Spleen (tissue), 11 donors: ENCODE results near the gene DUXA. TPM values are rescaled to one million over a fixed set of nuclear protein-coding genes. Genes with fewer than 3 reads are reported as not detected.

Source experiments
- DNase-seq: peaks from one replicate; pipeline ENCODE4 v3.0.0-alpha.2; 2020
- H3K27ac ChIP-seq, 8 donors: fragments of 200-600 bp; sonication (generic) in 7 of 8; 1 replicate in 4 of 8; 2 replicates in 4 of 8; pipeline versions ENCODE4 v1.5.0 to v1.8.0; 2016 to 2021; ENCODE audit warnings: inconsistent platforms in 4 of 8, mild to moderate bottlenecking in 4 of 8, moderate library complexity in 1 of 8
- H3K27me3 ChIP-seq, 7 donors: fragments of 200-600 bp; sonication (generic) in 6 of 7; replicated peaks in 1 of 7; 1 replicate in 4 of 7; 2 replicates in 3 of 7; pipeline versions ENCODE4 v1.5.0 to v1.8.0; 2016 to 2021; ENCODE audit warnings: inconsistent platforms in 3 of 7, mild to moderate bottlenecking in 1 of 7
- H3K36me3 ChIP-seq, 6 donors: fragments of 200-600 bp; sonication (generic) in 5 of 6; 1 replicate in 4 of 6; 2 replicates in 2 of 6; pipeline versions ENCODE4 v1.5.0 to v1.8.0; 2016 to 2021; ENCODE audit warnings: inconsistent platforms in 2 of 6
- H3K4me1 ChIP-seq, 6 donors: fragments of 200-600 bp; sonication (generic) in 5 of 6; 1 replicate in 3 of 6; 2 replicates in 3 of 6; pipeline versions ENCODE4 v1.5.0 to v1.8.0; 2016 to 2021; ENCODE audit warnings: inconsistent platforms in 3 of 6
- H3K4me3 ChIP-seq, 8 donors: fragments of 200-600 bp; sonication (generic) in 7 of 8; 1 replicate in 4 of 8; 2 replicates in 4 of 8; pipeline versions ENCODE4 v1.5.0 to v1.8.0; 2016 to 2021; ENCODE audit warnings: inconsistent platforms in 4 of 8, mild to moderate bottlenecking in 4 of 8, moderate library complexity in 2 of 8
- H3K9me3 ChIP-seq, 8 donors: fragments of 200-600 bp; sonication (generic) in 7 of 8; 1 replicate in 4 of 8; 2 replicates in 4 of 8; pipeline versions ENCODE4 v1.5.0 to v1.8.0; 2016 to 2021; ENCODE audit warnings: inconsistent platforms in 4 of 8
- POLR2A ChIP-seq, 3 donors: fragments of 450-650 bp; IDR thresholded peaks; one replicate each; pipeline ENCODE4 v1.5.1; 2017; ENCODE audit warnings: antibody characterized with exemption in 3 of 3, mild to moderate bottlenecking in 1 of 3
- POLR2AphosphoS5 ChIP-seq, 3 donors: sonication (generic); formaldehyde crosslinking; IDR thresholded peaks; one replicate each; pipeline ENCODE4 v1.5.1; 2017; ENCODE audit warnings: antibody characterized with exemption in 3 of 3
- WGBS, 5 donors: extraction: QIAGEN DNeasy Blood & Tissue Kit in 3 of 5; methylation state at CpG; one replicate each; pipeline versions ENCODE4 v1.1.5 to v1.1.7; 2013 to 2018; 5-methylcytosine and 5-hydroxymethylcytosine counted together
- intact Hi-C: fragments of 100-400 bp; cut with DNase I; formaldehyde crosslinking; loops from one replicate; pipeline ENCODE4 v1.15.0; 2023; ENCODE audit warnings: low total_unique reads
- polyA plus RNA-seq, 3 donors: library from polyadenylated mRNA; stranded (reverse); fragments of 200-250 nt; gene quantifications; one replicate each; pipeline ENCODE4 v1.2.1, GENCODE V29; 2013
- total RNA-seq, 7 donors: library from RNA; depleted of rRNA in 3 of 7; stranded (reverse); fragments of >200 nt in 3 of 7; fragmentation: NEBNext Ultra II Directional in 4 of 7; extraction: Animal tissue kit (Norgen Biotek cat#: 25700) in 4 of 7; gene quantifications; one replicate each; pipeline versions ENCODE4 v1.1.0 to v1.2.1, GENCODE V29; 2016 to 2021
- TF ChIP-seq, protein P1 (sequence below), 11 experiments: fragments of 200-600 bp in 7 of 11; fragments of 450-650 bp in 4 of 11; sonication (generic) in 4 of 11; IDR thresholded peaks in 8 of 11; conservative IDR thresholded peaks in 3 of 11; 1 replicate in 7 of 11; 2 replicates in 4 of 11; pipeline versions ENCODE4 v1.4.0 to v1.8.0; 2016 to 2021; ENCODE audit warnings: antibody characterized with exemption in 11 of 11, inconsistent platforms in 4 of 11, mild to moderate bottlenecking in 1 of 11
- donor health status: healthy with polysubstance abuse.
- donor health status: DM: no; HTN: no; CAD: no; lungs with moderate emphysema.
- donor health status: DM: no; HTN: no; CAD: no.
- donor health status: Bipolar disorder and iron deficiency.
- donor health status: healthy.
- donor health status: DM: no; HTN: no; CAD: no.
- donor health status: DM: yes; HTN: yes; CAD: no.

The DUXA gene
- total and polyA plus RNA-seq, 10 donors = not detected

DNA sequence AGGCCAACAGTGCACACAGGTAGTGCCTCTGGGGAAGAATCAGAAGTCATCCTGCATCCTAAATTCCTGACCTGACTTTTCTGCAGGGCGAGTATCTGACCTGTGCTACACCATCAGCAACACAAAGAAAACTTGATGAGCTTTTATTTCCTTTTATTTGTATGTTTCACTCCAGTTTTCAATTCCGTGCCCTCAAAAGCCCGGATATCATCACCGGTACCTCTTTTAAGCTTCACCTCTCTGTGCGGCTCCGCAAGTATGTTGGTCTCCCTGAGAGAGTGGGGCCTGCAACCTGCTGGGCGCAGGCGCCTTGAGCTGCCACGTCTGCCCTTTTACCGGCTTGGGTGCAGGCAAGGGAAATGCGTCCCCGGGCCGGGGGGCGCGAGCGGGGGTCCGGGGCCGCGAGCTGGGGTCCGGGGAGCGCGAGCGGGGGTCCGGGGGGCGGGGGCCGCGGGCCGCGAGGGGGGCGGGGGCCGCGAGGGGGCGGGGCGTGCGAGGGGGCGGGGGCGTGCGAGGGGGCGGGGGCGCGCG, 4.3 kb upstream of the DUXA start:
- DNase-seq = peak; percentile 77
- no peaks in the 10 kb centered on the region for H3K27me3 ChIP-seq
- H3K27ac ChIP-seq = peak overlapping the region in 6 of 8 donors; percentile 34 to 66 (median 60)
- no peak for TF ChIP-seq POLR2AphosphoS5 (IDR thresholded peaks at IDR 0.05)
- no peak for TF ChIP-seq POLR2A (IDR thresholded peaks at IDR 0.05)
- TF ChIP-seq, protein P1, sequence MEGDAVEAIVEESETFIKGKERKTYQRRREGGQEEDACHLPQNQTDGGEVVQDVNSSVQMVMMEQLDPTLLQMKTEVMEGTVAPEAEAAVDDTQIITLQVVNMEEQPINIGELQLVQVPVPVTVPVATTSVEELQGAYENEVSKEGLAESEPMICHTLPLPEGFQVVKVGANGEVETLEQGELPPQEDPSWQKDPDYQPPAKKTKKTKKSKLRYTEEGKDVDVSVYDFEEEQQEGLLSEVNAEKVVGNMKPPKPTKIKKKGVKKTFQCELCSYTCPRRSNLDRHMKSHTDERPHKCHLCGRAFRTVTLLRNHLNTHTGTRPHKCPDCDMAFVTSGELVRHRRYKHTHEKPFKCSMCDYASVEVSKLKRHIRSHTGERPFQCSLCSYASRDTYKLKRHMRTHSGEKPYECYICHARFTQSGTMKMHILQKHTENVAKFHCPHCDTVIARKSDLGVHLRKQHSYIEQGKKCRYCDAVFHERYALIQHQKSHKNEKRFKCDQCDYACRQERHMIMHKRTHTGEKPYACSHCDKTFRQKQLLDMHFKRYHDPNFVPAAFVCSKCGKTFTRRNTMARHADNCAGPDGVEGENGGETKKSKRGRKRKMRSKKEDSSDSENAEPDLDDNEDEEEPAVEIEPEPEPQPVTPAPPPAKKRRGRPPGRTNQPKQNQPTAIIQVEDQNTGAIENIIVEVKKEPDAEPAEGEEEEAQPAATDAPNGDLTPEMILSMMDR (IDR thresholded peaks at IDR 0.05 in 8 of 11, conservative IDR thresholded peaks at IDR 0.05 in 3 of 11) = no peak
- peak overlapping the region in 7 of 8 donors; percentile 11 to 73 (median 39) for H3K4me3 ChIP-seq
- H3K4me1 ChIP-seq = peaks cover 0 to 17% (median 4%) of the 10 kb centered on the region in 6 donors
- intact Hi-C loops = no loop called here
- 2 to 13% (median 5%) methylated on average over 8 to 38 of the region's 42 CpGs for WGBS, 5 donors
- H3K9me3 ChIP-seq = peaks cover 0 to 53% (median 6%) of the 10 kb centered on the region in 8 donors
- no peaks in the 10 kb centered on the region for H3K36me3 ChIP-seq

DNA sequence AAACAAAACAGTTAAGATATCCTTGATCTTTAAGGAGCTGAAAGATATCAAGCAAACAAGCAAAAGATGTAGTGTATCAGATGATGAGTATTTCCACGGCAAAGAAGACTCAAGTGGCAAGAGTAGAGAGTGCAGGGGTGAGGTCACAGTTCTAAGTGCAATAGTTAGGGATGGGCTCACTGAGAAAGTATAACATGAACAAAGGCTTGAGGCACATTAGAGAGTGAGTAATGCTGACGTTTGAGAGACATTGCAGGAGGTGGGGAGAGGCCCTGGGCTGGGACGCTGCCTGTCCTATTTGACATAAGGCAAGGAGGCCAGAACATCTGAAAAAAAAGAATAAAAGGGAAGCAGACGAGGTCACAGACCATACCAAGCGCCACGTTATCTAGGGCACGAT, 1.4 kb downstream of the DUXA start:
- Histone ChIP-seq H3K27ac (no peak overlapping the region), H3K4me3 (no peak overlapping the region), H3K4me1 (no peaks in the 10 kb centered on the region), H3K36me3 (no peaks in the 10 kb centered on the region), H3K27me3 (no peaks in the 10 kb centered on the region), H3K9me3 (peaks cover 0 to 26% (median 4%) of the 10 kb centered on the region in 8 donors)
- DNase-seq = no peak
- 60 to 77% (median 72%) methylated on average over 7 of the region's 7 CpGs for WGBS, 5 donors
- no peak for TF ChIP-seq POLR2AphosphoS5 (IDR thresholded peaks at IDR 0.05)
- no peak for TF ChIP-seq POLR2A (IDR thresholded peaks at IDR 0.05)
- TF ChIP-seq, protein P1 (IDR thresholded peaks at IDR 0.05 in 8 of 11, conservative IDR thresholded peaks at IDR 0.05 in 3 of 11) = no peak
- intact Hi-C loops = no loop called here

DNA sequence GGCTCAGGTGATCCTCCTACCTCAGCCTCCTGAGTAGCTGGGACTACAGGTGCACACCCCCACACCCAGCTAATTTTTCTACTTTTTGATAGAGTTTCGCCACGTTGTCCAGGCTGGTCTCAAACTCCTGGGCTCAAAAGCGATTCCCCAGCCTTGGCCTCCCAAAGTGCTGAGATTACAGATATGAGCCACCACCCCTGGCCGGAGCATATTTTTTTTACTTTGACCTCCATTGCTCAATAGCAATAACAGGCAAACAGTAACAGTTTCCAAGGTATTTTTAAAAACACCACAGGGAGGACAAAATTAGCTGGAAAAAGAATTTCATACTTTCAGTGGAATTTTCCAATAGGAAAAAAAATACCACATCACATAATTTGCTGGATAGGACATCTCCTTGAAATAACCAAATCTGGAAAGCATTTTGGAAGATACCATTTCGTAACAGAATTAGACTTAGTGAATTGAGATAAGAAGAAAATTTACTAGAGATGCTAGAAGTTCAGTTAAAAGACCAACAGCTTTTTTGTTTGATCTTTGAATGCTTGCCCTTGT, 5.2 kb downstream of the DUXA start:
- Histone ChIP-seq H3K4me1 (no peaks in the 10 kb centered on the region), H3K27me3 (no peaks in the 10 kb centered on the region), H3K36me3 (no peaks in the 10 kb centered on the region), H3K9me3 (peaks cover 0 to 57% (median 11%) of the 10 kb centered on the region in 8 donors), H3K27ac (no peak overlapping the region), H3K4me3 (no peak overlapping the region)
- intact Hi-C loops = no loop called here
- WGBS, 5 donors = 76 to 87% (median 82%) methylated on average over 5 of the region's 5 CpGs
- no peak for DNase-seq
- TF ChIP-seq, protein P1 (IDR thresholded peaks at IDR 0.05 in 8 of 11, conservative IDR thresholded peaks at IDR 0.05 in 3 of 11) = no peak
- TF ChIP-seq POLR2AphosphoS5 (IDR thresholded peaks at IDR 0.05) (no peak), POLR2A (IDR thresholded peaks at IDR 0.05) (no peak)

DNA sequence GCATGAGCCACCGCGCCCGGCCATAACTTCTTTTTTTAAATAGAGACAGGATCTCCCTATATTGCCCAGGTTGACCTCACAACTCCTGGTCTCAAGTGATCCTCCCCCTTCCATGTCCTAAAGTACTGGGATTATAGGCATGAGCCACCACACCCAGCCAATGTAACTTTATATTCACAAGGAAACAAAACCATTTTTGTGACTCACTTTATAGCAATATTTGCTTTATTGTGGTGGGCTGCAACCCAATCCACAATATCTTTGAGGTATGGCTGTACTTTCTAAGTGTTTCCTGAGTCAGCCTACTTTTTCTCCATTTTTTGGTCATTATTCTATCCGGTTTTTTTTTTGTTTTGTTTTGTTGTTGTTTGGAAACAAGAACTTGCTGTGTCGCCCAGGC, 14.4 kb downstream of the DUXA start:
- WGBS, 5 donors = 82 to 90% (median 86%) methylated on average over 5 of the region's 5 CpGs
- no peaks in the 10 kb centered on the region for H3K27me3 ChIP-seq
- TF ChIP-seq, protein P1 (IDR thresholded peaks at IDR 0.05 in 8 of 11, conservative IDR thresholded peaks at IDR 0.05 in 3 of 11) = no peak
- TF ChIP-seq POLR2AphosphoS5 (IDR thresholded peaks at IDR 0.05) (no peak), POLR2A (IDR thresholded peaks at IDR 0.05) (no peak)
- peaks cover 0 to 73% (median 10%) of the 10 kb centered on the region in 8 donors for H3K9me3 ChIP-seq
- H3K36me3 ChIP-seq = no peaks in the 10 kb centered on the region
- no peak overlapping the region for H3K27ac ChIP-seq
- no peak for DNase-seq
- no peaks in the 10 kb centered on the region for H3K4me1 ChIP-seq
- no peak overlapping the region for H3K4me3 ChIP-seq
- intact Hi-C loops = no loop called here
